KMS-11 (cell line): ENCODE measurements around the gene KRT27.

Source experiments
- H2AFZ ChIP-seq: fragments of 200-600 bp; sonication (generic); 2 replicates; pipeline ENCODE4 v1.6.1; 2016; ENCODE audit warnings: antibody characterized with exemption, mixed run types, low read depth
- H3K27ac ChIP-seq: fragments of 200-600 bp; sonication (generic); 2 replicates; pipeline ENCODE4 v1.6.1; 2016; ENCODE audit warnings: mild to moderate bottlenecking, mixed run types
- H3K27me3 ChIP-seq: fragments of 200-600 bp; sonication (generic); 2 replicates; pipeline ENCODE4 v1.6.1; 2017; ENCODE audit warnings: mild to moderate bottlenecking, low read depth, mixed run types, moderate library complexity; ENCODE audit not compliant: insufficient read depth
- H3K36me3 ChIP-seq: fragments of 200-600 bp; sonication (generic); 2 replicates; pipeline ENCODE4 v1.6.1; 2017; ENCODE audit warnings: mild to moderate bottlenecking, mixed run types; ENCODE audit not compliant: insufficient read depth
- H3K4me1 ChIP-seq: fragments of 200-600 bp; sonication (generic); 2 replicates; pipeline ENCODE4 v1.6.1; 2016; ENCODE audit warnings: mild to moderate bottlenecking, low read depth, mixed run types; ENCODE audit not compliant: poor library complexity, severe bottlenecking
- H3K4me2 ChIP-seq: fragments of 200-600 bp; sonication (generic); 2 replicates; pipeline ENCODE4 v1.7.0; 2016; ENCODE audit warnings: mild to moderate bottlenecking, mixed run types
- H3K4me3 ChIP-seq: fragments of 200-600 bp; sonication (generic); IDR thresholded peaks from 2 replicates; pipeline ENCODE4 v1.6.1; 2017; ENCODE audit warnings: low read depth, low read length, mixed read lengths; ENCODE audit not compliant: insufficient read depth
- H3K79me2 ChIP-seq: fragments of 200-600 bp; sonication (generic); 2 replicates; pipeline ENCODE4 v1.6.1; 2016; ENCODE audit warnings: low read depth, mixed run types; ENCODE audit not compliant: insufficient read depth
- H3K9ac ChIP-seq: fragments of 200-600 bp; sonication (generic); 2 replicates; pipeline ENCODE4 v1.6.1; 2016; ENCODE audit warnings: mild to moderate bottlenecking, mixed run types
- H4K20me1 ChIP-seq: fragments of 200-600 bp; sonication (generic); 2 replicates; pipeline ENCODE4 v1.6.1; 2016; ENCODE audit warnings: mild to moderate bottlenecking, mixed run types; ENCODE audit not compliant: insufficient read depth
- TF ChIP-seq, protein P1 (sequence below): fragments of 200-600 bp; sonication (generic); conservative IDR thresholded peaks from 2 replicates; pipeline ENCODE4 v1.6.1; 2017; ENCODE audit warnings: low read depth, mild to moderate bottlenecking, antibody characterized with exemption, low read length, moderate library complexity, mixed read lengths

Gene KRT27

DNA sequence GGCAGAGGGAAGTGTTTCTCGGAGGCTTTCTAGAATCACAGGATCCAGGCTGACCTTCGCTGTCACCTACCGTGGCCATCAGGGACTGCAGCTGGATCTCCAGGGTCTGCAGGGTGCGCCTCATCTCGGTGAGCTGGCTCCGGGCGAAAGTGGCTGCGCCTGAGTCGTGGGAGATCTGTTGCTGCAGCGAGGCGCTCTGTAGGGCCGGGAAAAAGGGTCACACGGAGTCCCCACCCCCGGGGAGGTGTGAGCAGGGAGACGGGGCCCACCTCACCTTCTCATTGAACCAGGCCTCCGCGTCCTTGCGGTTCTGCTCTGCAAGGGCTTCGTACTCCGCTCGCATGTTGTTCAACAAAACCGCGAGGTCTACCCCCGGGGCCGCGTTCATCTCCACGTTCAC, 14.5 kb upstream of the KRT27 start:
- H3K27me3 ChIP-seq: no peaks in the 10 kb centered on the region
- TF ChIP-seq, protein P1, sequence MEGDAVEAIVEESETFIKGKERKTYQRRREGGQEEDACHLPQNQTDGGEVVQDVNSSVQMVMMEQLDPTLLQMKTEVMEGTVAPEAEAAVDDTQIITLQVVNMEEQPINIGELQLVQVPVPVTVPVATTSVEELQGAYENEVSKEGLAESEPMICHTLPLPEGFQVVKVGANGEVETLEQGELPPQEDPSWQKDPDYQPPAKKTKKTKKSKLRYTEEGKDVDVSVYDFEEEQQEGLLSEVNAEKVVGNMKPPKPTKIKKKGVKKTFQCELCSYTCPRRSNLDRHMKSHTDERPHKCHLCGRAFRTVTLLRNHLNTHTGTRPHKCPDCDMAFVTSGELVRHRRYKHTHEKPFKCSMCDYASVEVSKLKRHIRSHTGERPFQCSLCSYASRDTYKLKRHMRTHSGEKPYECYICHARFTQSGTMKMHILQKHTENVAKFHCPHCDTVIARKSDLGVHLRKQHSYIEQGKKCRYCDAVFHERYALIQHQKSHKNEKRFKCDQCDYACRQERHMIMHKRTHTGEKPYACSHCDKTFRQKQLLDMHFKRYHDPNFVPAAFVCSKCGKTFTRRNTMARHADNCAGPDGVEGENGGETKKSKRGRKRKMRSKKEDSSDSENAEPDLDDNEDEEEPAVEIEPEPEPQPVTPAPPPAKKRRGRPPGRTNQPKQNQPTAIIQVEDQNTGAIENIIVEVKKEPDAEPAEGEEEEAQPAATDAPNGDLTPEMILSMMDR: no peak
- no peak overlapping the region for H3K27ac ChIP-seq
- no peak overlapping the region for H2AFZ ChIP-seq
- no peaks in the 10 kb centered on the region for H4K20me1 ChIP-seq
- no peaks in the 10 kb centered on the region for H3K36me3 ChIP-seq
- H3K9ac ChIP-seq: no peak overlapping the region
- no peak overlapping the region for H3K4me3 ChIP-seq
- H3K4me2 ChIP-seq: no peak overlapping the region
- H3K79me2 ChIP-seq: no peaks in the 10 kb centered on the region
- no peaks in the 10 kb centered on the region for H3K4me1 ChIP-seq

DNA sequence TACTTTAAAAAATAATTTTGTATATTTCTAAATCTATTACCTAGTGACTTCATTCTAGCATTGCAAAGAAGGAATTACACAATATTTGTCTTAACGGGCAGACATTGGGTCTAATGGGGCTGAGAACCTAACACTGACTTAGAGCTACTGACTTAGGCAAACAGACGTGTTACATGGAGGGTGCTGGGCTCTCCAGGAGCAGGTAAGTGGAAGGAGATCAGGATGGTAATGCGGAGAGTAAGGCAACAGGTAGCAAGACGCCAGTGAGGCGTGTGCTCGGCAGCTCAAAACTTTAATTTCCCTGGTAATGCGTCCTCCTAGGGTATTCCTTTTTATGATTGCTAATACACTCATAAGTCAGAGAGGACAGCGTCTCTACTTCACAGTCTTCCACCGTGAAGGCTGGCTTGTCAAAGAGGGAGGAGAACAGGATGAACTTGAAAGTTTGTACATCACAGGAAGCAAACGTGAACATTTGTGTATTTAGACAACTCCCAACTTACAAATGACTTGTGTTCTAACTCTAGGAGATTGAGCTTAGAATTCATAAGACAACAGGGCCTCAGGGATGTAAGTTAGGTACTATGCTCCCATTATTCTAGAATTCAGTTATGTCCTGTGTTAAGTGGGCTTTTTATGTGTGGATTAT, 12.8 kb upstream of the KRT27 start:
- H3K27me3 ChIP-seq: no peaks in the 10 kb centered on the region
- H3K36me3 ChIP-seq: no peaks in the 10 kb centered on the region
- TF ChIP-seq, protein P1: no peak
- no peak overlapping the region for H2AFZ ChIP-seq
- H3K4me3 ChIP-seq: no peak overlapping the region
- no peaks in the 10 kb centered on the region for H4K20me1 ChIP-seq
- H3K9ac ChIP-seq: no peak overlapping the region
- H3K79me2 ChIP-seq: no peaks in the 10 kb centered on the region
- no peak overlapping the region for H3K27ac ChIP-seq
- H3K4me1 ChIP-seq: no peaks in the 10 kb centered on the region
- no peak overlapping the region for H3K4me2 ChIP-seq

DNA sequence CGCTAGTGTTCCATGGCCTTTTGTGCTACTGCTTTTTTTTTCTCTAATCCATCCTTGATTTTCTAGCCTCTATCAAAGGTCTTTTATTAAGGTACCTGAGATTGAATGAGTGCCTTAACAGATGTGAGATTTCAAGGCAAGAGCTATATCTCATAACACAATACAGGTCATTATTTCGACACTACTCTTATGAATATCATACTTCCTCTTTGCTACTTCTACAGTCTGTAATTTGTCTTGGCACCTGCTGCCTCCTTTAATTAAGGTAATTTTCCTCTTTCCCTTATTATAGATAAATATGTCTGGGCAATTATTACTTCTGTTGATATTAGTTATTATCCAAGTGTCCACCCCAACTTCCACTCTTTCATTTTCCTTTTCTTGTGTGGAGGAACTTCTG, 12.1 kb upstream of the KRT27 start:
- no peaks in the 10 kb centered on the region for H3K27me3 ChIP-seq
- H3K27ac ChIP-seq: no peak overlapping the region
- H3K4me1 ChIP-seq: no peaks in the 10 kb centered on the region
- H2AFZ ChIP-seq: no peak overlapping the region
- no peaks in the 10 kb centered on the region for H3K36me3 ChIP-seq
- no peak overlapping the region for H3K4me2 ChIP-seq
- no peaks in the 10 kb centered on the region for H3K79me2 ChIP-seq
- no peak overlapping the region for H3K4me3 ChIP-seq
- H3K9ac ChIP-seq: no peak overlapping the region
- TF ChIP-seq, protein P1: no peak
- no peaks in the 10 kb centered on the region for H4K20me1 ChIP-seq

DNA sequence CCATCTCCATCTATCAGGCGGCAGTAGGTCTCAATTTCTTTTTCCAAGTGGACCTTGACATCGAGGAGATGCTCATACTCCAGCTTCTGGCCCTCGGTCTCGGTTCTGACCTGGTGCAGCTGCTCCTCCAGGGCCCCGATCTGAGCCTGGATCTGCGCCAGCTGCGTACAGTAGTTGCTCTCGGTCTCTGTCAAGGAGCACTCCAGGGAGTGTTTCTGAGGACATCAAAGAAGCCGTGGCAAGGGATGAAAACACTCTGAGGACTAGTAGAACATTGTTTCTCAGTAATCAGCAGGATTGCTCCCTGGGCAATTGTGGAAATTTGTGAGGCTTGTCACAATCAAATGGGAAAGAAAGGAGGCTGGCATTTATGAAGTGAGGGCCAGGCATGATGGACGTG, 11.5 kb upstream of the KRT27 start:
- Histone ChIP-seq H3K4me3 (no peak overlapping the region), H3K27ac (no peak overlapping the region), H3K79me2 (no peaks in the 10 kb centered on the region), H4K20me1 (no peaks in the 10 kb centered on the region), H2AFZ (no peak overlapping the region), H3K27me3 (no peaks in the 10 kb centered on the region), H3K4me1 (no peaks in the 10 kb centered on the region), H3K9ac (no peak overlapping the region), H3K4me2 (no peak overlapping the region), H3K36me3 (no peaks in the 10 kb centered on the region)
- TF ChIP-seq, protein P1: no peak
